ENCODE results near the gene KIF17. TPM values are rescaled to one million over a fixed set of nuclear protein-coding genes. Genes with fewer than 3 reads are reported as not detected.
"Not testable (repeated sequence)": the region's sequence is repeated elsewhere in the genome, so short reads cannot be mapped to it uniquely, and the experiment has no call there.

KIF17 gene
- polyA plus RNA-seq, 1 donor = 4.2 TPM

- no peak for DNase-seq
These were observed 30.7 kb downstream of the KIF17 start for GRCh38 chr1:20686883-20687725.

- DNase-seq = no peak
These were observed 32.1 kb downstream of the KIF17 start for GRCh38 chr1:20685741-20686140.

GRCh38 chr1:20685099-20685662 lies 32.6 kb downstream of the KIF17 start:
- DNase-seq = no peak

GRCh38 chr1:20684651-20685050 lies 33.2 kb downstream of the KIF17 start:
- DNase-seq = no peak

GRCh38 chr1:20684050-20684620 lies 33.7 kb downstream of the KIF17 start:
- DNase-seq = no peak

GRCh38 chr1:20683614-20684013 lies 34.2 kb downstream of the KIF17 start:
- no peak for DNase-seq

- no peak for DNase-seq
These were observed 35.1 kb downstream of the KIF17 start for GRCh38 chr1:20682571-20683236.

GRCh38 chr1:20681999-20682398 lies 35.8 kb downstream of the KIF17 start:
- DNase-seq = no peak

- DNase-seq = no peak
These were observed 37.5 kb downstream of the KIF17 start for GRCh38 chr1:20680269-20680668.

GRCh38 chr1:20678599-20678998 lies 39.2 kb downstream of the KIF17 start:
- no peak for DNase-seq

GRCh38 chr1:20673626-20674025 lies 44.2 kb downstream of the KIF17 start:
- not testable (repeated sequence) for DNase-seq

GRCh38 chr1:20672265-20672632 lies 45.6 kb downstream of the KIF17 start:
- DNase-seq = no peak

GRCh38 chr1:20670936-20671335 lies 46.9 kb downstream of the KIF17 start:
- DNase-seq = no peak

GRCh38 chr1:20668581-20668980 lies 49.2 kb downstream of the KIF17 start:
- no peak for DNase-seq

GRCh38 chr1:20666804-20667203 lies 51.0 kb downstream of the KIF17 start:
- DNase-seq = no peak

- no peak for DNase-seq
These were observed 51.7 kb downstream of the KIF17 start for GRCh38 chr1:20666146-20666545.

GRCh38 chr1:20665726-20666125 lies 52.1 kb downstream of the KIF17 start:
- DNase-seq = no peak

- DNase-seq = no peak
These were observed 53.7 kb downstream of the KIF17 start for GRCh38 chr1:20663969-20664715.

GRCh38 chr1:20663365-20663764 lies 54.4 kb downstream of the KIF17 start:
- DNase-seq = no peak

- DNase-seq = no peak
These were observed 55.7 kb downstream of the KIF17 start for GRCh38 chr1:20662110-20662475.

GRCh38 chr1:20661207-20662109 lies 56.3 kb downstream of the KIF17 start, which contains the start of gene DDOST:
Gene DDOST, minus strand, starts transcription at chr1:20661369. Its CDS starts 19 bp downstream, at chr1:20661350.
- peak; percentile 97 for DNase-seq

GRCh38 chr1:20660847-20661206 lies 57.0 kb downstream of the KIF17 start:
- no peak for DNase-seq

Measured in hindlimb muscle (tissue), 1 donor.